Osteoblast (primary cell): Measurements from ENCODE around the gene LMCD1. TPM values are rescaled to one million over a fixed set of nuclear protein-coding genes. Genes with fewer than 3 reads are reported as not detected.

Experiments used
- DNase-seq: peaks from one replicate; pipeline ENCODE4 v3.0.0; 2011; ENCODE audit warnings: low spot score, mixed read lengths; ENCODE audit not compliant: insufficient read length; ENCODE audit errors: missing footprints
- H2AFZ ChIP-seq: 2 replicates; pipeline ENCODE4 v1.6.0; 2011; ENCODE audit warnings: mild to moderate bottlenecking, low read length
- H3K27ac ChIP-seq: 2 replicates; pipeline ENCODE4 v1.5.1; 2011; ENCODE audit warnings: mild to moderate bottlenecking, low read depth, low read length, moderate library complexity
- H3K27me3 ChIP-seq: 2 replicates; pipeline ENCODE4 v1.6.0; 2012; ENCODE audit warnings: mild to moderate bottlenecking, control low read depth, inconsistent platforms, low read length, moderate library complexity; ENCODE audit not compliant: insufficient read depth
- H3K36me3 ChIP-seq: 2 replicates; pipeline ENCODE4 v1.5.1; 2011; ENCODE audit warnings: mild to moderate bottlenecking, low read length, control low read depth, moderate library complexity; ENCODE audit not compliant: insufficient read depth
- H3K4me1 ChIP-seq: 2 replicates; pipeline ENCODE4 v1.5.1; 2011; ENCODE audit warnings: mild to moderate bottlenecking, low read length, control low read depth, moderate library complexity; ENCODE audit not compliant: insufficient read depth
- H3K4me2 ChIP-seq: 2 replicates; pipeline ENCODE4 v1.6.0; 2011; ENCODE audit warnings: mild to moderate bottlenecking, low read length; ENCODE audit not compliant: insufficient read depth
- H3K4me3 ChIP-seq: fragments of 200-600 bp; sonication (generic); 3 replicates; pipeline ENCODE4 v1.5.1; 2012; ENCODE audit warnings: mild to moderate bottlenecking, low read length, inconsistent platforms; ENCODE audit not compliant: insufficient read depth
- H3K79me2 ChIP-seq: 2 replicates; pipeline ENCODE4 v1.6.0; 2012; ENCODE audit warnings: mild to moderate bottlenecking, low read length, control low read depth, inconsistent platforms; ENCODE audit not compliant: insufficient read depth
- H3K9me3 ChIP-seq: 2 replicates; pipeline ENCODE4 v1.5.1; 2011; ENCODE audit warnings: low read depth, low read length, control low read depth
- H4K20me1 ChIP-seq: 2 replicates; pipeline ENCODE4 v1.6.0; 2012; ENCODE audit warnings: mild to moderate bottlenecking, low read length, control low read depth; ENCODE audit not compliant: insufficient read depth
- total RNA-seq: library from RNA; depleted of rRNA; stranded (reverse); fragments of >200 nt; gene quantifications from 2 replicates; pipeline ENCODE4 v1.2.3, GENCODE V29; 2012
- TF ChIP-seq, protein P1 (sequence below): IDR thresholded peaks from 2 replicates; pipeline ENCODE4 v1.5.1; 2011; ENCODE audit warnings: mild to moderate bottlenecking, low read depth, low read length, moderate library complexity; ENCODE audit errors: extremely low read depth

The LMCD1 gene
- total RNA-seq, 1 donor, result 294 TPM

DNA sequence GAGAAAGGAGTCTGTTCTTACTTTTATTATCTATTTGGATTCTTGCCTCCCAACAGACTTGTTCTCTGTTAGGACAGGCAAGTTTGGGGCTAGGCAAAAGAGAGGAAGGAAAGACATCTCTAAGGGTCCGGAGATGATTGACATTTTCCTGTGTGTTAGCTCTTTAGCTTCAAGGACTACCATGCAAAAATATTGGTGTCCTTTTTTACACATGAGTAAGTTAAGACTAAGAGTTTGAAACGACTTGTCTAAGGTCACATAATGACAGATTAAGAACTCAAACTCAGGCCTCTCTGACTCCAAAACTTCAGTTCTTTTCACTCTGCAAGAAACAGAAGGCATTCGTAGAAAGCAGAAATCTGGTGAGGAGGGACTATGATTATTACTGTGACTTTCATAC is 5.9 kb downstream of the LMCD1 start:
- H3K27me3 ChIP-seq, result no peaks in the 10 kb centered on the region
- no peak overlapping the region for H2AFZ ChIP-seq
- H3K4me1 ChIP-seq, result peaks cover 65% of the 10 kb centered on the region
- no peak overlapping the region for H3K4me3 ChIP-seq
- TF ChIP-seq, protein P1, sequence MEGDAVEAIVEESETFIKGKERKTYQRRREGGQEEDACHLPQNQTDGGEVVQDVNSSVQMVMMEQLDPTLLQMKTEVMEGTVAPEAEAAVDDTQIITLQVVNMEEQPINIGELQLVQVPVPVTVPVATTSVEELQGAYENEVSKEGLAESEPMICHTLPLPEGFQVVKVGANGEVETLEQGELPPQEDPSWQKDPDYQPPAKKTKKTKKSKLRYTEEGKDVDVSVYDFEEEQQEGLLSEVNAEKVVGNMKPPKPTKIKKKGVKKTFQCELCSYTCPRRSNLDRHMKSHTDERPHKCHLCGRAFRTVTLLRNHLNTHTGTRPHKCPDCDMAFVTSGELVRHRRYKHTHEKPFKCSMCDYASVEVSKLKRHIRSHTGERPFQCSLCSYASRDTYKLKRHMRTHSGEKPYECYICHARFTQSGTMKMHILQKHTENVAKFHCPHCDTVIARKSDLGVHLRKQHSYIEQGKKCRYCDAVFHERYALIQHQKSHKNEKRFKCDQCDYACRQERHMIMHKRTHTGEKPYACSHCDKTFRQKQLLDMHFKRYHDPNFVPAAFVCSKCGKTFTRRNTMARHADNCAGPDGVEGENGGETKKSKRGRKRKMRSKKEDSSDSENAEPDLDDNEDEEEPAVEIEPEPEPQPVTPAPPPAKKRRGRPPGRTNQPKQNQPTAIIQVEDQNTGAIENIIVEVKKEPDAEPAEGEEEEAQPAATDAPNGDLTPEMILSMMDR, result no peak
- no peaks in the 10 kb centered on the region for H3K9me3 ChIP-seq
- no peak for DNase-seq
- peak overlapping the region; percentile 62 for H3K27ac ChIP-seq
- peaks cover 81% of the 10 kb centered on the region for H3K36me3 ChIP-seq
- H3K4me2 ChIP-seq, result no peak overlapping the region
- H3K79me2 ChIP-seq, result peaks cover 52% of the 10 kb centered on the region
- peaks cover 4% of the 10 kb centered on the region for H4K20me1 ChIP-seq

DNA sequence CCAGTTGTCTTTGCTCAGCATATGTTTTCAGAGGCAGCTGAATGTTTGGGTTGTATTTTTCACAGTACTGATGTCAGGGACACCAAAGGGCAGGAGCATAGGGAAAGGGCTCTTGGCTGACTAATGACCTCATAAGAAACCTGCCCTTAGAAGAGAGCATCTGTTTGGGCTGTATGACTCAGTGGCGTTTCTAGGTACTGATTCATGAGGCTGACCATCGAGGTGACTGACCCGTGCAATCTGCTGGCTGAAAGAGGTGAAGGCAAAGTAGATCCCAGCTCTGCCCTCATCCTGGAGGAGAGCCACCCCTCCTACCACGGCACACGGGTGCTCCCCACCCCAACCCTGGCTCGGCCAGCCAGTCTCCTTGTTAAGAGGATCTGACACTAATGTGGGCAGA is 8.3 kb downstream of the LMCD1 start:
- Histone ChIP-seq H3K27me3 (no peaks in the 10 kb centered on the region), H3K27ac (peak overlapping the region; percentile 82), H2AFZ (no peak overlapping the region), H3K79me2 (peaks cover 41% of the 10 kb centered on the region), H3K4me3 (no peak overlapping the region), H3K4me1 (peaks cover 40% of the 10 kb centered on the region), H3K4me2 (peak overlapping the region; percentile 26), H3K9me3 (no peaks in the 10 kb centered on the region), H3K36me3 (peaks cover 86% of the 10 kb centered on the region), H4K20me1 (no peaks in the 10 kb centered on the region)
- peak; percentile 66 for DNase-seq
- TF ChIP-seq, protein P1, result no peak

DNA sequence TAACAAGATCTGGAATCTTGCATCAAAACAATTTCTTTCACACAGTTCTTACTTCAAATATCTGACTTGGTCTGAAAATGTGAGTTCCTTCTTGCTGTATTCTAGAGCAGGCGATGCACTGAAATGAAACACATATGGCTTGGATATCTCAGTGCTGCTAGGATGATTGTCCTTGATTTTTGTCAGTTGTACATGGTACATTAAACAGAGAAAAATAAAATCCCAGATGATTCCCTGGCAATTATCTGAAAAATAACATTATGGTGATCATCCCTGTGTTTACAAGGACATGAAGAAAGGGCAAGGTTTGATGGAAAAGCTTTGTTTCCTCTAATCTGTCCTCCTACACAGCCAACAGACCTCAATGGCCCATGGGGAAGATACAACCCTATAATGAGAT is 10.6 kb downstream of the LMCD1 start:
- Histone ChIP-seq H3K9me3 (no peaks in the 10 kb centered on the region), H3K4me3 (no peak overlapping the region), H3K4me1 (peaks cover 27% of the 10 kb centered on the region), H3K27me3 (no peaks in the 10 kb centered on the region), H4K20me1 (no peaks in the 10 kb centered on the region), H2AFZ (no peak overlapping the region), H3K4me2 (no peak overlapping the region), H3K79me2 (peaks cover 48% of the 10 kb centered on the region), H3K27ac (no peak overlapping the region), H3K36me3 (peaks cover 79% of the 10 kb centered on the region)
- DNase-seq, result no peak
- TF ChIP-seq, protein P1, result no peak

DNA sequence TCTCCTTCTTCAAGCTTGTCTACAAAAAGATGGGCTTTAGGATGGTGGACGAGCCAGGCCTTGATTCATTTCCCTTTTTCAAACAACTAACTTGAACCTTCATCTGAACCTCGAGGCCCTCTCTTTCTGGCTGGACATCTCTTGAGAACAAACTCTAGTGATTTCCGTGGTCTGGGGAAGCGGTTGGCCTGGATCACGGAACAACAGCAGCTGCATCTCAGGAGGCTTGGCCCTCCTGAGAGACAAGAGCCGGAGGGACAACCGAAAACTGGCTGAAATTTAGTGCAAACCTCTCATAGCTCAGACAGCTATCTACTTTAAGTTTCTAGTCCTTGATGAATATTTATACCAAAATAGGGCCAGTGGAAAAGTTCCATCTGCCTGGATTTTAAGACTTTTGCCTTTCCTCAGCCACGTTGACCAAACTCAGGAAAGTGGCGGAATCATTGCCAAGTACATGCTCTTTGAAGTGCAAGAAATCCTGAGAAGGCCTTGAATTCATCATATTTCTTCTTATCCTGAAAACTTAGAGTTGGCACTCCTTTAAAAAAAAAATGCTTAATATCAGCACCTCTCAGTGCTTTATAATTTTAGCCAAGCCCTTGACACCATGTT is 14.5 kb downstream of the LMCD1 start:
- TF ChIP-seq, protein P1, result no peak
- H3K4me2 ChIP-seq, result no peak overlapping the region
- H3K27me3 ChIP-seq, result no peaks in the 10 kb centered on the region

More for the DNA sequence above, 14.5 kb downstream of the LMCD1 start:
- no peak overlapping the region for H2AFZ ChIP-seq
- H3K27ac ChIP-seq, result peak overlapping the region; percentile 23
- no peak overlapping the region for H3K4me3 ChIP-seq
- peaks cover 37% of the 10 kb centered on the region for H3K4me1 ChIP-seq
- H3K36me3 ChIP-seq, result peaks cover 57% of the 10 kb centered on the region
- no peaks in the 10 kb centered on the region for H3K9me3 ChIP-seq
- no peak for DNase-seq
- peaks cover 32% of the 10 kb centered on the region for H3K79me2 ChIP-seq
- no peaks in the 10 kb centered on the region for H4K20me1 ChIP-seq
